Liver (tissue), 3 donors: ENCODE measurements around the gene ZNF32.

ENCODE experiments used
- RAD21 ChIP-seq, 2 donors: IDR thresholded peaks; 2 replicates each; pipeline ENCODE4 v1.6.1; 2016; ENCODE audit warnings: antibody characterized with exemption in 2 of 2, mild to moderate bottlenecking in 2 of 2
- TF ChIP-seq, protein P1 (sequence below): fragments of 150-350 bp; IDR thresholded peaks from 2 replicates; pipeline ENCODE4 v1.5.1; 2017; ENCODE audit warnings: improper control_type of control experiment, low read depth, low read length; ENCODE audit not compliant: missing input control
- TF ChIP-seq, protein P2 (sequence below): IDR thresholded peaks from 2 replicates; pipeline ENCODE4 v1.6.1; 2016; ENCODE audit warnings: antibody characterized with exemption
- donor health status: healthy.
- donor health status: healthy.

DNA sequence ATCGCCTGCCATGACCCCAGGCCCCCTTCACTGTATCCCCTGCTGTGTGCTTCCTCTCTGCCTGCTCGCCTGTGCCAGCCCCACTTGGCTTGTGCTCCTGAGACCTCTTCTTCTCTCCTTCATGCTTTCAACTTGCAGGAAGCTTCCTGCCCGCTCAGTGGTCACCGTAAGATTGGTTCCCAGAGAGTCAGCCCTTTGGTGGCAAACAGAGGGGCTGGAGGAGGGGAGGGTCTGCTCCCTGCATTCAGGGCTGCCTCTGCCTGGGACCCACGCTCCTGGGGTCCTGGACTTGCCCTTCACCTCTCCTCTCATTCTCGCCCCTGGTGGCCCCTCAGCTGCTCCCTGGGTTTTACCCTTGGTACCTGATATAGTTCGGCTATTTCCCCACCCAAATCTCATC, 45.8 kb upstream of the ZNF32 start:
- TF ChIP-seq, protein P1, sequence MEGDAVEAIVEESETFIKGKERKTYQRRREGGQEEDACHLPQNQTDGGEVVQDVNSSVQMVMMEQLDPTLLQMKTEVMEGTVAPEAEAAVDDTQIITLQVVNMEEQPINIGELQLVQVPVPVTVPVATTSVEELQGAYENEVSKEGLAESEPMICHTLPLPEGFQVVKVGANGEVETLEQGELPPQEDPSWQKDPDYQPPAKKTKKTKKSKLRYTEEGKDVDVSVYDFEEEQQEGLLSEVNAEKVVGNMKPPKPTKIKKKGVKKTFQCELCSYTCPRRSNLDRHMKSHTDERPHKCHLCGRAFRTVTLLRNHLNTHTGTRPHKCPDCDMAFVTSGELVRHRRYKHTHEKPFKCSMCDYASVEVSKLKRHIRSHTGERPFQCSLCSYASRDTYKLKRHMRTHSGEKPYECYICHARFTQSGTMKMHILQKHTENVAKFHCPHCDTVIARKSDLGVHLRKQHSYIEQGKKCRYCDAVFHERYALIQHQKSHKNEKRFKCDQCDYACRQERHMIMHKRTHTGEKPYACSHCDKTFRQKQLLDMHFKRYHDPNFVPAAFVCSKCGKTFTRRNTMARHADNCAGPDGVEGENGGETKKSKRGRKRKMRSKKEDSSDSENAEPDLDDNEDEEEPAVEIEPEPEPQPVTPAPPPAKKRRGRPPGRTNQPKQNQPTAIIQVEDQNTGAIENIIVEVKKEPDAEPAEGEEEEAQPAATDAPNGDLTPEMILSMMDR = no peak
- no peak for TF ChIP-seq RAD21 (IDR thresholded peaks at IDR 0.05)
- TF ChIP-seq, protein P2, sequence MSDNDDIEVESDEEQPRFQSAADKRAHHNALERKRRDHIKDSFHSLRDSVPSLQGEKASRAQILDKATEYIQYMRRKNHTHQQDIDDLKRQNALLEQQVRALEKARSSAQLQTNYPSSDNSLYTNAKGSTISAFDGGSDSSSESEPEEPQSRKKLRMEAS = no peak
